GM19239 (cell line): Measurements from ENCODE around the gene EML4.

Experiments used
- DNase-seq: peaks from one replicate; pipeline ENCODE4 v3.0.0; 2011; ENCODE audit warnings: low spot score; ENCODE audit not compliant: insufficient read length
- FAIRE-seq: peaks from 2 replicates; lab custom pipeline; 2011; peaks lifted over from hg19 to GRCh38; lab: Jason Lieb, UNC

Gene EML4

DNA sequence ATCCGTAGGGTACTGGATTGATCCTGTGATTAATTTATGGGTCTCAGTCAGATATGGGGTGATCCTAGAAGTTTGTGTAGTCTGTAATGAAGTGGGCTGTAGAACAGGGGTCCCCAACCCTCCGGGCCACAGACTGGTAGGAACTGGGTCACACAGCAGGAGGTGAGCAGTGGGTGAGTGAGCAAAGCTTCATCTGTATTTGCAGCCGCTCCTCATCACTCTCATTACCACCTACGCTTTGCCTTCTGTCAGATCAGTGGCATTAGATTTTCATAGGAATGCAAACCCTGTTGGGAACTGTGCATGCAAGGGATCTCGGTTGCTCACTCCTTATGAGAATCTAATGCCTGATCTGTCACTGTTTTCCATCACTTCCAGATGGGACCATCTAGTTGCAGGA is 48.8 kb downstream of the EML4 start:
- FAIRE-seq (no peak), DNase-seq (no peak)

DNA sequence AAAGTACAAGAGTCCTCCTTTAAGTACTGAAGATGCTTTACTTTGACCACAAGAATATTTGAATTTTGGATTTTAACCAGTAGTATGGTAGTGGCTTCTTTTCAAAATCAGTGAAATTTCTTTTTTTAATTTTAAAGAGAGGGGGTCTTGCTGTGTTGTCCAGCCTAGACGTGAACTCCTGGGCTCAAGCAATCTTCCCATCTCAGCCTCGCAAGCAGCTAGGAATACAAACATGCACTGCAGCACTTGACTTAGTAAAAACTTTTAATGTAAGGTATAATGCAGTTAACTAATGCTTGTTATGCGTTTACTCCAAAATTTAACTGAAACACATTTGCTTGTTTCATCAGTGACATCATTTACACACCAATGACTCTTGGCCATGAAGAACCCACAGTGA is 49.6 kb downstream of the EML4 start:
- FAIRE-seq (no peak), DNase-seq (no peak)

DNA sequence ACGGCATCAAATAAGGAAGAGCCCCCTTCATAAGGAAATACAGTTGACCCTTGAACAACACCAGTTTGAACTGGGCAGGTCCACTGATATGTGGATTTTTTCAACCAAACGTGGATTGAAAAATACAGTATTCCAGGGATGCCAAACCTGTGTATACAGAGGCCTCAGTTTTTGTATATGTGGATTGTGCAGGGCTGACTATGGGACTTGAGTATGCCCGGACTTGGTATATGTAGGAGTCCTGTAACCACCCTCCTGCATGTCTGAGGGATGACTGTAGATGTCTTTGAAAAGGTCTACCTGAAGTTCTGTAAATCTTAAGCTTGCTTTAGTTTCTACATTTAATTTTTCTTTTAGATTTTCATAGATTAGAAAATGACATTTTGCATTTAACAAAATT is 50.0 kb downstream of the EML4 start:
- FAIRE-seq, result no peak
- no peak for DNase-seq

DNA sequence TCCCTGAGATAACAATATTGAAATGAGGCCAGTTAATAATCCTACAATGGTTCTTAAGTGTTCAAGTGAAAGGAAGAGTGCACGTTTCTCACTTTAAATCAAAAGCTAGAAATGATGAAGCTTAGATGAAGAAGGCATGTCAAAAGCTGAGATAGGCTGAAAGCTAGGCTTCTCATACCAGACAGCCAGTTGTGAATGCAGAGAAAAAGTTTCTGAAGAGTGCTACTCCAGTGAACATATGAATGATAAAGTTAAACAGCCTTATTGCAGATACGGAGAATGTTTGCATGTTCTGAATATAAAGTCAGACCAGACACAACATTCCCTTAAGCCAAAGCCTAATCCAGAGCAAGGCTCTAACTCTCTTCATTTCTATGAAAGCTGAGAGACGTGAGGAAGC is 51.4 kb downstream of the EML4 start:
- no peak for DNase-seq
- FAIRE-seq, result no peak

DNA sequence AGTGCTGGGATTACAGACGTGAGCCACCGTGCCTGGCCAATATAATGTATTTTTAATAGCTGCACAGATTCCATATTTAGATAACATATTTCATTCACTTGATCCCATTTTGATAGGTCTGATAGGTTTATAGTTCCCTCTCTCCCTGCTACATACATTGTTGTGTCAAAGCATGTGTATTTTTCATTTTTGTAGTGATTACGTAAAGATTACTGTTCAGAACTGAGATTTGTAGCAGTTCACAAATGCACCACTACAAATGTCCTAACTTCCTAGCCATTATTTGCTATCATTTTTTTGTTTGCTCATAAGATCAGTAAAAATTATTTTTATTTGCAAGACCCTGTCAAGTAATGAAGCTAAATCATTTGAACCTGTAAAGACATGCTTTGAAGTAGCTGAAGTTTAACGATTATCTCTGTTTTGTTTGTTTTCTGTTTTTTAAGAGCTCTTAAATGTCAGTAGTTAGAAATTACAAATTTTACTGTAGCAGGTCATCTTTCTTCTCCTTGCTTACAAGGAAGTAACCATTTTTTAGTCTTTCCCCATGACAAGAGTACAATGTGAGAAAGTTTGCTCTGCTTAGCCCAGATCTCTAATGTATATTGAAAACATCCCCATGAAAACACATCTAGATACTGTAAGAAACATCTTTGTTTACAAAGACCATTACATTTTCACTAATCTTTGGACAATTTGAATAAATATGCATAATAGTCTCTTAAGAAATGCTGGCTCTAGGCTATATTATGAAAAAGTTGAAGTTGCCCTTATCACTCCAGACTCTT is 54.1 kb downstream of the EML4 start:
- DNase-seq (no peak), FAIRE-seq (peak; percentile 39)

DNA sequence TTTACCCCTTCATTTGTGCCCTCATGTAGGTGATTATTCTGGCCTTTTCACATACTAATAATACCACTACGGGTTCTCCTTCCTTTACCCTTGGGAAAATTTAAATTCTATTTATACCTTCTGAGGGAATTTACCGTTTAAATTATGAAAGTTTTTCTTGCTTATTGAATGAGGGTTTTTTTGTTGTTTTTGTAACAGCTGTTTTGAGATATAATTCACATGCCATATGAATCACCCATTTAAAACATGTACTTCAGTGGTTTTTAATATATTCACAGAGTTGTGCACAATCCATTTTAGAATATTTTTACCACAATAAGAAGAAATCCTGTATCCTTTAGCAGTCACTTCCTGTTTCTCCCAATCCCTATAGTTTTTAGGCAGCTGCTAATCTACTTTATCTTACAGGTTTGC is 54.7 kb downstream of the EML4 start:
- no peak for FAIRE-seq
- no peak for DNase-seq

DNA sequence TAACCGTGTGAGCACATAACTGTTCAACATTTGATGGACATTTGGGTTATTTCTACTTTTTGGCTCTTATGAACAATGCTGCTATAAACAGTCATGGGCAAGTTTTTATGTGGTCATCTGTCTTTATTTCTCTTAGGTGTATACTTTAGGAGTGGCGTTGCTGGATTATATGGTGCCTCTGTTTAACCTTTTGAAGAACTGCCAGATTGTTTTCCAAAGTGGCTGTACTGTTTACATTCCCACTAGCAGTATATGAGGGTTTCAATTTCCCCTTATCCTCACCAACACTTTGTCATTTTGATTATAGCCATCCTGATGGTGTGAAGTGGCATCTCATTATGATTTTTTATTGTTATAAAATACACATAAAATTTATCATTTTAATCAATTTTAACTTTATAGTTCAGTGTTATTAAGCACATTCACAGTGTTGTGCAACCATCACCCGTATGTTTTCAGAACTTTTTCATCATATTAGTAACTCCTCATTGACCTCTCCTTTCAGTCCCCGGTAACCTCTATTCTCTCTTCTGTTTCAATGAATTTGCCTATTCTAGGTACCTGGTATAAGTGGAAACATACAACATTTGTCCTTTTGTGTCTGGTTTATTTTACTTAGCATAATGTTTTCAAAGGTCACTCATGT is 55.4 kb downstream of the EML4 start:
- FAIRE-seq (no peak), DNase-seq (no peak)

DNA sequence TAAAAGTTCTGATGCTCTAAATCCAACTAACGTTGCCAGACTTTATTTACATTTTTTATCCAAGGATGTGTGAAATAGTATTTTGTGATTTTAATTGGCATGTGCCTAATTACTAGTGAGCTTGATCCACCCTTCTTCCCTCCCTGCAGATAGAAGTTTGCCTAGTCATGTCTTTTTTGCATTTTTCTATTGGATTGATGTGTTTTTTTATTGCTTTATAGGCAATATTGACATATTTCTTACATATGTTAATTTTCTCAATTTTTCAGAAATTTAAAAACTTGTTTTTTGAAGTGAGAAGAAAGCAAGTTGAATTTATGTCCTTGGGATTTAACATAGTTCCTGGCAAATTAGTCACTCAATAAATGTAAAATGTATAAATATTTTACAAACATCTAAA is 56.4 kb downstream of the EML4 start:
- FAIRE-seq (no peak), DNase-seq (no peak)

DNA sequence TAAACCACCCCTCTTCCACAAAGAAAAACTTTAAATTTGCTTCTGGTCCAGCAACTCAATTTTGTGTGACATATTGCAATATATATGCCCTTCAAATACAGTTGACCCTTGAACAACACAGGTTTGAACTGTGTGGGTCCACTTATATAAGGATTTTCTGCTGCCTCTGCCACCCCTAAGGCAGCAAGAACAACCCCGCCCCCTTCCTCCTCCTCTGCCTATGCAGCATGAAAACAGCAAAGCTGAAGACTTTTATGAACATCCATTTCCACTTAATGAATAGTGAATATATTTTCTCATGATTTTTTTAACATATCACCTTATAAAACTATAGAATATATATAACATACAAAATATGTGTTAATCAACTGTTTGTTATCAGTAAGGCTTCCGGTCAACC is 58.3 kb downstream of the EML4 start:
- DNase-seq (no peak), FAIRE-seq (no peak)

DNA sequence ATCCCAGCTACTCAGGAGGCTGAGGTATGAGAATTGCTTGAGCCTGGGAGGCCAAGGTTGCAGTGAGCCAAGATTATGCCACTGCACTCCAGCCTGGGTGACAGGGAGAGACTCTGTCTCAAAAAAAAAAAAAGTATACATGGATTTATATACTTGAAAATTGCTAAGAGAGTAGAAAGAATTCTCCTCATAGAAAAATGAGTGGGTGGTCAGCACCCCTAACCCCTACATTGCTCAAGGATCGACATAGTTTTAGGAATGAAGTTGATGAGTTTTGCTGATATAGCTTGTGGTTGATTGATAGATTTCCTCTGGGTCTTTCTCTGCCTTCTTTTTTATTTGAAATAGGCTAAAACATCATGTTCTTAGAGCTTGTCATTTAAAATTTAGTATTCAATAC is 58.9 kb downstream of the EML4 start:
- FAIRE-seq (no peak), DNase-seq (no peak)

DNA sequence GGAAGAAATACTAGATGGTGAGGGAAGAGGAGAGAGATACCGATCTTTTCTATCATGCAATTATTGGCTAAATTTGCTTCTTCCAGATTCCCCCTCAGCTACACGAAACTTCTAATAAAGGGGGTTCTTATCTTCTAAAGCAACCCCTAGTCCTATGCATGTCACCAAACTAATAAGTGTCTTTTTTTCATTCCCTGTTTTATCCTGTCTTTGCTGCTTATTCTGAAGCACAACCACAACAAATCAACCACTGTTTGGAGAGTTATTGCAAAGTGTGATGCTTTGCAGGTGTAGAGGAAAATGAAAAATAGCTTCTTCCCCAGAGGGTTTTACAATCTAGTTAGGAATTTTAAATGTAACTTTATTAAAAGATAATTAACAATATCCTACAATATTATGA is 60.8 kb downstream of the EML4 start:
- no peak for DNase-seq
- no peak for FAIRE-seq

DNA sequence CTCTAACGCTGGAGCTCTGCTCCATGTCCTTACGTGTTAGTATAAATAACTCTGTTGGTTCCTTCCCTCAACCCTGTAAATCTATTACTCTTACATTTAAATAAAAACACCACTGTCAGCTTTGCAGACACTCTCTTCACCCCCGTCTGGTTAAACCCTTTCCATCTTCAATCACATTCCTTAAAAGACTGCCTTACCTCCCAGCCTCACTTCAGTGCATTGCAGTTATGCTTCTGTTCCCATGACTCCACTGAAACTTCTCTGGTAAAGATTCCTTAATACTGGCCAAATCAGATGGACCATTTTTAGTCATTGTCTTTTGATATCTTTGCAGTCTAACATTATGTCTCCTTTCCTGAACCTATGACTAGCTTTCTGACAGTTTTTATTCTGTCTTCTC is 61.7 kb downstream of the EML4 start:
- FAIRE-seq (no peak), DNase-seq (no peak)

DNA sequence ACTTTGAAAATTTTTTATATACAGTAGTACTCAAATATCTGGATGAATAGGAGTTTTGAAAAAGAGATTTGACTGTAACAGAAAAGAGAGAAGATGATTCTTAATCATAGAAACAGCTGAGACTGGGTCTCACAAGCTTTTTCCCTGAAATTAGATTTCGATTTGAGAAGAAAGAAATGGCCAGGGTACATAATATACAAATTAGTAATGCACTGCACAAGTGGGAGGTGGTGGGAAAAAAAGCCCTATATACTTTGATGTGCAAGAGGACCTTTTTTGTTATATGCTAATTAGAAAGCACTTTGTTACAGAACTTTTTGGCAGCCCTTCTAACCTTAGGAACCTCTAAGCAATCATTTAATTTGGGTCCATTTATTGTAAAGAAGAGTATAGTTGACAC is 62.9 kb downstream of the EML4 start:
- DNase-seq, result no peak
- no peak for FAIRE-seq

DNA sequence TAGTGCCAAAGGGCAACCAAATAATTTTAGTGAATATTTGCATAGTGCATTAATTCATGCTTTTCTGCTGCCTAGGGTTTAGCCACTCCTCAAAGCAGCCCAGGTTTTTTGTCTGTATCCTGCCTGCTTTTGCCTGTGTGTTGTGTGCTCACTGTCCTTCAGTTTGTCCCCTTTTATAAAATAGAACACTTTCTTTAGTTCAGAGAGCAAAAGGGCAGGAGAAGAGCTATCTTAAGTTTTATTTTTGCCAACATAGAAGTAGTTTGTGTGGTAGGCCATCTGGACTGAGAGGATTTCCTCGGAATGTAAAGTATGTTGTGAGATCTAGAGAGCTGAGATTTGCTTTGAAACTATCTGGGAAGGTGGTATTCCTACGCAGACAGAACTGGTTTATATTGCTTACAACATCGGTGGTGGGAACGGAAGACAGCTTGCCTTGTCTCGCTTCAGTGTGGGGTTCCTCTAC is 64.9 kb downstream of the EML4 start:
- FAIRE-seq (no peak), DNase-seq (no peak)

DNA sequence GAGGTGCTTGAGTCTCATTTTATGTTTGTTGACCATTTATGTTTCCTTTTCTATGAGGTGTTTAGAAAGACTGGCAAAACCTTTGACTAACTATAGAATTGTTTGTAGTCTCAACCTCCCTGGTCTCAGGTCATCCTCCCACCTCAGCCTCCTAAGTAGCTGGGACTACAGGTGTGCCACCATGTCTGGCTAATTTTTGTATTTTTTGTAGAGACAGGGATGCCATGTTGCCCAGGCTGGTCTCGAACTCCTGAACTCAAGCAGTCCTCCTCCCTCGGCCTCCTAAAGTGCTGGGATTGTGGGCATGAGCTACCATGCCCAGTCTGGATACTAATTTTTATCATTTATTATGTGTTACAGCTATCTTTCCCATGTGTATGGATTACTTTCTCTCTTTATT is 67.8 kb downstream of the EML4 start:
- FAIRE-seq (no peak), DNase-seq (no peak)

DNA sequence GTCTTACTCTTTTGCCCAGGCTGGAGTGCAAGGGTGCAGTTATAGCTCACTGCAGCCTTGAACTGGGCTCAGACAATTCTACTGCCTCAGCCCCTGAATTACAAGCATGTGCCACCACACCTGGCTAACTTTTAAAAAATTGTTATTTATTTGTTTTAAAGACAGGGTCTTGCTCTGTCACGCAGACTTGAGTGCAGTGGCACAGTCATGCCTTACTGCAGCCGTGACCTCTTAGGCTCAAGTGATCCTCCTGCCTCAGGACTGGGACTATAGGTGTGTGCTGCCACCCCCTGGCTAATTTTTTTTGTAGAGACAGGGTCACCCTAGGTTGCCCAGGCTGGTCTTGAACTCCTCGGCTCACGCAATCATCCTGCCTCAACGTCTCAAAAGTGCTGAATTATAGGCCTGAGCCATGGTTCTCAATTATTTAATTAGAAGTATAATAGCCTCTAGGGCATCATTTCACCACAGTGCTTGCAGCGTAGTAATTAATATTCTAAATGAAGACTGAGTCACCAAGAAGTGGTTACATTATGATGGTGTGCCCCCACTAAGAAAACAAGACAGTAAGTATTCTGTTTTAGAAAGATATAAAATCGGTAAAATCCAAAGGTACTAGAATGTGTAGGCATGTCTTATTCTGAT is 69.6 kb downstream of the EML4 start:
- no peak for DNase-seq
- FAIRE-seq, result peak; percentile 62

DNA sequence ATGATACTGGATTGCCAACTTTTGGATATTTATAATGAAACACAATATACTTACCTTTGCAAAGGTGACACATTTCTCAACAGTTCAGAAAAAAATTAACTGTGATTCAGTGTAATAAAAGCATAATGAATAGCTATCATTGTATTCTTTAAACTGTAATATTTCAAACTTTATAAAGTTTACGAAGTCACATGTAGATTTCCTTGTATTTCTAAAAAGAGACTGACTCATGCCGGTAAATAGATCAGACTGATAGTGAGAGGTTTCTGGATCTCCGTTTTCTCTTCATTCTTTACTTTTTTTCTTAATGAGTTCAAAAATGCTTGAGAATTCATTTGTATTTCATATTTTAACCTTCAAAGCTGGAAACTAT is 70.1 kb downstream of the EML4 start:
- FAIRE-seq (no peak), DNase-seq (no peak)

DNA sequence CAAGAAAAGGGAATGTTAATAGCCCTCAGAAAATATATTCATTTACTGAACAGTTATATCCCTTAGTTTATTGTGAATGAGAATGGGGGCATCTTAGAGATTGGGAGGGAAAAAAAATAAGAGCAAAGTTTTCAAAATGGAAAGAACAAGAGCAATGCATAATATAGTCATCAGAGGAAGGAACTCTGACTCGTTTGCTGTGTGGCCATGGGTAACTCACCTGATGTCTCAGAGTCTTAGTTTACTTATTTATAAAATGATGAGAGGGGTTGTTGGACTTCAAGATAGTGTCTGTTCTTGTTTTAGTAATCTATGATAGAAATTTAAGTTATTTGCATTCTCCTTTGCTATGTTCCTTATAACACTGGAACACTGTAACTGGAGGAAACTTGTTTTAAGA is 70.7 kb downstream of the EML4 start:
- DNase-seq, result no peak
- FAIRE-seq, result no peak

DNA sequence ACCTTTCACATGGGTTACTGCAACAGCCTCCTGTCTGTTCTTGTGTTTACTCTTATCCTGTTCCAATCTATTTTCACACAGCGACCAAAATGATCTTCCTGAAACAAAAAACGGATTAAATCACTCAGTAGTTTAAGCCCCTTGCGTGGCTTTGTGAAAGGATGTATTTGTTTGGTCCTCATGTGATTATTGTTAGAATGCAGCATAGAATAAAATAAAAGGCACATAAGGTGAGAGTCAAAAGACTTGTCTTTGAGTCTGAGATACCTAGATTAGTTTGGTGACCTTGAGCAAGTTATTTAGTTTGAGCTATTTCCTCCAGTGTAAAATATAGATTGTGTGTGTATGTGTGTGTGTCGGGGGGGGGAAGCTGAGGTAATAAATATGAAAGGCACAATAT is 72.4 kb downstream of the EML4 start:
- FAIRE-seq (no peak), DNase-seq (no peak)

DNA sequence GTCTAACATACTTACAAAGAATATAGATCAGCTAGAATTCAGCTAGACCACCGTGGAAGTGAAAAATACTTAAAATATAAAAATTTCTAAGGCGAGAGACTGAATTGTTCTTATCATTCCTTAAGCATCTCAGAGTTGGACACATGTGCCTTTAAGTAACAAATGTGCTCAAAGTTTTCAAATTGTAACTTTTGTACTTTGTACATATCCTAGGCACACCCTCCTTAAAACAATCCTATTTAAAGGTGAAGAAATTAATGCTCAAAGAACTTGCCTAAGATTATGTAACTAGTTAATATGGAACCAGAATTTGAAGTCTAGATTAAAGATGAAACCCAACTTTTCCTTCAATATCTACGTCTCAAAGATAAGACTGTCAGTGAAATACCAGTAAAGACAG is 74.1 kb downstream of the EML4 start:
- DNase-seq (no peak), FAIRE-seq (no peak)

DNA sequence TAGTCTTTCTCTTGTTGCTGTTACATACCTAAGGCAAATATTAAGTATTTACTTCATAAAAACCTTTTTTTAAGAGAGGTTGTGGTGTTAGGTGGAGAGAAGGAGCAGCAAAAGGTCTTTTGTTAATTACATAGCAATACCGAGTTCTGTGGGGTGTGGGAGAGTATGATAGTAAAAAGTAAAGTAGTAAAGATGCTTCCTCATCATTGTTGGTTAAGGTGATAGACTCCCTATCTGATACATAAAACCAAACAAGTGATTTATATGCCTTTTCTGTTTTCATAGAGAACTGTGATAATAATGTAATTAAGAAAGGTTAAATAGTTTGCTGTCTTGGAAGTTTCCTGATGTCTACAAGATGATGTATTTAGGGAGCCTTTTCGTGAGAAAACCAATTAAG is 75.4 kb downstream of the EML4 start:
- FAIRE-seq, result no peak
- no peak for DNase-seq

DNA sequence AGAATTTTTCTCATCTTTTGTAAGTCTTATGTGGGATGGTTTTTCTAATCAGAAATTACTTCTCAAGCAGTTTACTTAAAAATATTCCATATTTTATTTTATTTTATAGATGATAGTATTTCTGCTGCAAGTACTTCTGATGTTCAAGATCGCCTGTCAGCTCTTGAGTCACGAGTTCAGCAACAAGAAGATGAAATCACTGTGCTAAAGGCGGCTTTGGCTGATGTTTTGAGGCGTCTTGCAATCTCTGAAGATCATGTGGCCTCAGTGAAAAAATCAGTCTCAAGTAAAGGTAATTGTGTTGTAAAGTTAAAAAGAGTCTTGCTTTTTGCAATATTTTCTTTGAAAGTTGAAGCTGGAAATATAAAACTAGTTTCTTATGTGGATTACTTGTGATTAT is 76.2 kb downstream of the EML4 start:
- DNase-seq (no peak), FAIRE-seq (no peak)
